ENCODE data around the gene TTYH3. TPM values are rescaled to one million over a fixed set of nuclear protein-coding genes. Genes with fewer than 3 reads are reported as not detected.

TTYH3 gene
- total and polyA plus RNA-seq, 2 donors (not counting 1 experiment from before 2014, with no cell fraction given) = 17.4 to 19.7 TPM

DNA sequence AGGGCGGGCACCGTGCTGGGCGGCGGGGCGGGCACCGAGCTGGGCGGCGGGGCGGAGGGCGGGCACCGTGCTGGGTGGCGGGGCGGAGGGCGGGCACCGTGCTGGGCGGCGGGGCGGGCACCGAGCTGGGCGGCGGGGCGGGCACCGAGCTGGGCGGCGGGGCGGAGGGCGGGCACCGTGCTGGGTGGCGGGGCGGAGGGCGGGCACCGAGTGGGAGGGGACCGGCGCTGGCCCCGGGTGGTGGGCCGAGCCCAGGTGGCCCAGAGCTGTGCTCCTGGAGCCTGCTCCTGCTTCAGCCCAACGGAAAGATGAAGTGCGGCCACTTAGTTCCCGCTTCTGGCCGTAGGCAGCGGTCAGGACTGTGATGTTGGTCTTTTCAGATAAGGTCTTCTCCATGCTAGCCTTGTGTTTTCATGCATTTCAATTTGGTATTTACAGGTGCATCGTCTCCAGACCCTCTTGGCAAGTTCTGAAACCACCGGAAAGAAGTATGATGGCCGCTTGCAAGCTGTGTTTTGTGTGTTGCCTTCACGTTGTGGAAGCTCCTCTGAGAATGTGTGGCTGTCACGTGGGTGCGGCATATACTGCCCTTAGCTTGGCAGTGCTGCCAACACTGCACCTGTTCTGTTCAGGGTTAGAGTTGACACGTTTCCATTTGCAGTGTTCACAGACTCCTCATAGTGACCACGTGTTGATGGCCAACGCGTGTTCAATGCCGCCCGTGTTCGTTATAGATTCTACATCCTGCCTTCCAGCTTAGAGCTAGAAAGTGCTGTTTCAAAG lies 47.8 kb upstream of the TTYH3 start:
- Histone ChIP-seq H3K79me2 (ENCODE audit: control insufficient read depth, insufficient read depth, low read length) (no peaks in the 10 kb centered on the region), H3K36me3 (ENCODE audit: control insufficient read depth, insufficient read depth, low read length) (peaks cover 2% of the 10 kb centered on the region)

DNA sequence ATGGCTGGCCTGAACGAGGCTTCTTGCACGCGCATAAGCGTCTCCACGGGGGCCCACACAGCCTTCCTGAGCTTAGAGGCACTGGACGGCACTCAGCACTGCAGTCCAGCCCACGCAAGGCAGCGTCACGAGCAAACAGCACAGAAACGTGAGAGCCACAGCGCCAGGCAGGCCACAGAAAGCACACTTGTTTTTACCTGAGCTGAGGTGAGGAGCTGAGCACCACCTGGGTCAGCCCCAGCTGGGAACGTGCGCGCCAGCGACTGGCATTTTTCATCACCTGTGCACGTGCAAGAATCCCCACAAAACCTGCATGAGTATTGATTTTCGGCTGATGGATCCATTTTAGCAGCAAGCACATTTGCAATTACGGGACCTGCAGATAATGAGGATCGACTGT lies 46.3 kb upstream of the TTYH3 start:
- Histone ChIP-seq H3K4me1 (ENCODE audit: control insufficient read depth, extremely low read depth, insufficient read depth, low read length) (no peaks in the 10 kb centered on the region), H3K9me3 (ENCODE audit: control insufficient read depth, insufficient read depth, low read depth, low read length) (no peaks in the 10 kb centered on the region), H3K9ac (ENCODE audit: insufficient read depth, low read length) (no peak overlapping the region), H3K4me3 (replicated peaks in 1 of 4; ENCODE audit: control extremely low read depth in 1 of 4, insufficient read depth in 1 of 4, low read depth in 3 of 4, low read length in 4 of 4) (no peak overlapping the region), H3K36me3 (ENCODE audit: control insufficient read depth, insufficient read depth, low read length) (peaks cover 2% of the 10 kb centered on the region), H3K4me2 (ENCODE audit: extremely low read depth, insufficient read depth, low read length) (no peak overlapping the region), H3K27ac (ENCODE audit: insufficient read depth, low read length) (no peak overlapping the region), H4K20me1 (ENCODE audit: control insufficient read depth, extremely low read depth, insufficient read depth, low read length) (no peaks in the 10 kb centered on the region), H3K79me2 (ENCODE audit: control insufficient read depth, insufficient read depth, low read length) (no peaks in the 10 kb centered on the region), H3K27me3 (ENCODE audit: control insufficient read depth, insufficient read depth, low read length) (no peaks in the 10 kb centered on the region), H2AFZ (ENCODE audit: low read length) (no peak overlapping the region)
- no peak for TF ChIP-seq EZH2 (IDR thresholded peaks at IDR 0.05; ENCODE audit: low read length, missing control alignments)
- TF ChIP-seq, protein P1, sequence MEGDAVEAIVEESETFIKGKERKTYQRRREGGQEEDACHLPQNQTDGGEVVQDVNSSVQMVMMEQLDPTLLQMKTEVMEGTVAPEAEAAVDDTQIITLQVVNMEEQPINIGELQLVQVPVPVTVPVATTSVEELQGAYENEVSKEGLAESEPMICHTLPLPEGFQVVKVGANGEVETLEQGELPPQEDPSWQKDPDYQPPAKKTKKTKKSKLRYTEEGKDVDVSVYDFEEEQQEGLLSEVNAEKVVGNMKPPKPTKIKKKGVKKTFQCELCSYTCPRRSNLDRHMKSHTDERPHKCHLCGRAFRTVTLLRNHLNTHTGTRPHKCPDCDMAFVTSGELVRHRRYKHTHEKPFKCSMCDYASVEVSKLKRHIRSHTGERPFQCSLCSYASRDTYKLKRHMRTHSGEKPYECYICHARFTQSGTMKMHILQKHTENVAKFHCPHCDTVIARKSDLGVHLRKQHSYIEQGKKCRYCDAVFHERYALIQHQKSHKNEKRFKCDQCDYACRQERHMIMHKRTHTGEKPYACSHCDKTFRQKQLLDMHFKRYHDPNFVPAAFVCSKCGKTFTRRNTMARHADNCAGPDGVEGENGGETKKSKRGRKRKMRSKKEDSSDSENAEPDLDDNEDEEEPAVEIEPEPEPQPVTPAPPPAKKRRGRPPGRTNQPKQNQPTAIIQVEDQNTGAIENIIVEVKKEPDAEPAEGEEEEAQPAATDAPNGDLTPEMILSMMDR (conservative IDR thresholded peaks at IDR 0.05 in 1 of 2, IDR thresholded peaks at IDR 0.05 in 1 of 2; ENCODE audit: low read depth in 1 of 2, low read length in 2 of 2) = no peak
- no peak for DNase-seq (ENCODE audit: low read depth in 2 of 2)

More for the DNA sequence above, 47.8 kb upstream of the TTYH3 start:
- Histone ChIP-seq H3K9ac (ENCODE audit: insufficient read depth, low read length) (no peak overlapping the region), H3K4me1 (ENCODE audit: control insufficient read depth, extremely low read depth, insufficient read depth, low read length) (no peaks in the 10 kb centered on the region), H3K4me3 (replicated peaks in 1 of 4; ENCODE audit: control extremely low read depth in 1 of 4, insufficient read depth in 1 of 4, low read depth in 3 of 4, low read length in 4 of 4) (no peak overlapping the region), H3K27me3 (ENCODE audit: control insufficient read depth, insufficient read depth, low read length) (no peaks in the 10 kb centered on the region), H2AFZ (ENCODE audit: low read length) (no peak overlapping the region), H3K9me3 (ENCODE audit: control insufficient read depth, insufficient read depth, low read depth, low read length) (no peaks in the 10 kb centered on the region), H3K4me2 (ENCODE audit: extremely low read depth, insufficient read depth, low read length) (no peak overlapping the region), H3K27ac (ENCODE audit: insufficient read depth, low read length) (no peak overlapping the region), H4K20me1 (ENCODE audit: control insufficient read depth, extremely low read depth, insufficient read depth, low read length) (no peaks in the 10 kb centered on the region)
- DNase-seq (ENCODE audit: low read depth in 2 of 2) = no peak
- no peak for TF ChIP-seq EZH2 (IDR thresholded peaks at IDR 0.05; ENCODE audit: low read length, missing control alignments)
- TF ChIP-seq, protein P1 (conservative IDR thresholded peaks at IDR 0.05 in 1 of 2, IDR thresholded peaks at IDR 0.05 in 1 of 2; ENCODE audit: low read depth in 1 of 2, low read length in 2 of 2) = no peak

DNA sequence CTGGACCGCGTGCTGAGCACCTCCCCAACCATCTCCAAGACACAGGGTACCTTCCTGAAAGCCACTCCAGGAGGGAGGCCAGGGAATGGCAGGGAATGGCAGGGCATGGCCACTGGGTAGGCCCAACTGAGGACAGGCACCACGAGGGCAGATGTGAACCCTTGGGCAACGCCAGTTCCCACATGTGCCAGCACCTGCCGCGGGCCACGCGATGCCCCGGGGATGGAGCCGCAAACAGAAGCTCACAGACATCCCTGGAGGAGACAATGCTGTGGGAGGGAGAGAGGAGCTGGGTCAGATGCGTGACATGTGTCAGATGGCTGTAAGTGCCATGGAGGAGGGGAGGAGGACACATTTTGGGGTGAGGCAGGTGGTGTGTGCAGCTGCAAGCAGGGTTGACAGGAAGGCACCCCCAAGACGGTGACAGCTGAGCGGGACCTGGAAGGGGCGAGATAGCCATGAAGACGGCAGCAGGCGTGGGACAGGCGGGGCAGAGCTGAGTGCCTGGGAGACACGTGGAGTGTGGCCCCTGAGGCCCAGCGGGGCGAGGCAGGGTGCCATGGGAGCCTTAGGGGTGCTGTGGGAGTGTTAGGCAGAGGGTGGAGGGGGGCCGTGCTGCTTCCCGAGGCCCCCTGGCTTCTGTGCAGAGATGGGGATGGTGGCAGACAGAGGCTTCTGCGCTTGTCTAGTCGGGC lies 45.3 kb upstream of the TTYH3 start:
- H3K4me1 ChIP-seq (ENCODE audit: control insufficient read depth, extremely low read depth, insufficient read depth, low read length) = no peaks in the 10 kb centered on the region
- DNase-seq (ENCODE audit: low read depth in 2 of 2) = no peak
- H3K4me3 ChIP-seq (replicated peaks in 1 of 4; ENCODE audit: control extremely low read depth in 1 of 4, insufficient read depth in 1 of 4, low read depth in 3 of 4, low read length in 4 of 4) = no peak overlapping the region
- H3K27me3 ChIP-seq (ENCODE audit: control insufficient read depth, insufficient read depth, low read length) = no peaks in the 10 kb centered on the region
- no peaks in the 10 kb centered on the region for H3K79me2 ChIP-seq (ENCODE audit: control insufficient read depth, insufficient read depth, low read length)
- no peaks in the 10 kb centered on the region for H3K9me3 ChIP-seq (ENCODE audit: control insufficient read depth, insufficient read depth, low read depth, low read length)
- peaks cover 2% of the 10 kb centered on the region for H3K36me3 ChIP-seq (ENCODE audit: control insufficient read depth, insufficient read depth, low read length)
- H2AFZ ChIP-seq (ENCODE audit: low read length) = no peak overlapping the region
- H3K9ac ChIP-seq (ENCODE audit: insufficient read depth, low read length) = no peak overlapping the region
- H4K20me1 ChIP-seq (ENCODE audit: control insufficient read depth, extremely low read depth, insufficient read depth, low read length) = no peaks in the 10 kb centered on the region
- H3K4me2 ChIP-seq (ENCODE audit: extremely low read depth, insufficient read depth, low read length) = no peak overlapping the region
- no peak overlapping the region for H3K27ac ChIP-seq (ENCODE audit: insufficient read depth, low read length)
- TF ChIP-seq, protein P1 (conservative IDR thresholded peaks at IDR 0.05 in 1 of 2, IDR thresholded peaks at IDR 0.05 in 1 of 2; ENCODE audit: low read depth in 1 of 2, low read length in 2 of 2) = no peak
- no peak for TF ChIP-seq EZH2 (IDR thresholded peaks at IDR 0.05; ENCODE audit: low read length, missing control alignments)

All from fibroblast of lung (primary cell).